HG03175 (cell line): ENCODE results near the gene MYL12B.
A peak's percentile ranks its signal among the peaks of the same experiment; 100 is the strongest.
"Not testable (repeated sequence)": the region's sequence is repeated elsewhere in the genome, so short reads cannot be mapped to it uniquely, and the experiment has no call there.

ENCODE experiments used
- ATAC-seq: cut with Tn5 transposase; IDR thresholded peaks from one replicate; pipeline ENCODE4 v1.9.1; 2021; ENCODE audit warnings: mild to moderate bottlenecking, moderate library complexity; ENCODE audit not compliant: unreplicated experiment

The MYL12B gene

DNA sequence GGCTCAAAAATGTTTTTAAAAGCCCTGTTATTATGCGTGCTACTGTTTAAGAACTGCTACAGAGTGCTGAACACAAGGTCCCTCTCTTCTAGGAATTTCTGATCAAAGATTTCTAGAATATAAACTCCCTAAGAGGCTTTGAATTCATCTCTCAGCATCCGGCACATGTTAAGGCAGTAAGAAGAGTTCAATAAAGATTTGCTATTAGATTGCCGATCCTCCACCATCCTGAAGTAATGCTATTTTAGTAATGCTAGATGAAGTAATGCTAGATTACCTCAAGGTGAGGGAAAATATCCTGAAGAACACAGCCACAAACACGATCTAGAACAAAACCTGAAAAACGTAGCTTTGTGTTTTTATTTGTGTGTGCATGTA, 949 bp upstream of the MYL12B start:
- ATAC-seq, result no peak

DNA sequence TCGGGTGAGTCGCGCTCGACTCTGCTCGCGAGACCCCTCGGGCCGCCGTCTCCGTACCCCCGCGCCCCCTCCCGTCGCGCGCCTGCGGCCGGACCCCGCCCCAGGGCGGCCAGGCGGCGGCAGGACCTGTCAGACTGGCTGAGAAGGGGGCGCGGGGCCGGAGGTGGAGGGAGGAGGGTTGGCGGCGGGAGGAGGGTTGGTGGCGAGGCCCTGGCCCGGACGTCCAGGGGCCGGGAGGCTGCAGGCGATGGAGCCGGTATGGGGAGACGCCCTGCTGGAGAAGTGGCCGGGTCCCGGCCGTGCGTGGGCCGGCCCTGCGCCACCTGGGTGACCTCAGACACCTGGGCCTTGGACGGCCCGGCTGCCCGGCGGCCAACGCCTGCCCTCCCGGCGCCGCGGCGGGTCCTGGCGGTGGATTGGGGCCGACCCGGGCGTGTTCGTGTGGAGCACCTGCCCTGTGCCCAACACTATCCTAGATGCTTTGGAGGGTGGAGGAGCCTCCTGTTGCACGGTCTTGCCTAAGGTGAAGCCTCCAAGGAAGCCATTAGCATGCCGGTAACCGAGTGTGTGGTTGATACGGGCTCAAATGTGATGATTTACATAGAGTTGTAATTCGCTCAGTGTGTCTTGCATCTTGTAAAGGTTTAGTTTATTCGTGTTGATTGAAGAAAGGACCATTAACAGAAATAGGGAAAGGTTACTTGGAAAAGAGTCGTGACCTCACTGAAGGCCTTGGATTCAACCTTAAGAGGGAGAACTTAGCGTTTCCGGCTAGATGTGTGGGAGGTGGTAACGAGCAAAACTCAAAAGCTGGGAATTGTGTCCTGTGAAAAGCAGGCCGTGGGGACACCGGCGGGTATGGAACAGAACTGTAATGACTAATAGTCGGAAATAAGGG, 550 bp downstream of the MYL12B start:
- ATAC-seq, result peak; percentile 37

DNA sequence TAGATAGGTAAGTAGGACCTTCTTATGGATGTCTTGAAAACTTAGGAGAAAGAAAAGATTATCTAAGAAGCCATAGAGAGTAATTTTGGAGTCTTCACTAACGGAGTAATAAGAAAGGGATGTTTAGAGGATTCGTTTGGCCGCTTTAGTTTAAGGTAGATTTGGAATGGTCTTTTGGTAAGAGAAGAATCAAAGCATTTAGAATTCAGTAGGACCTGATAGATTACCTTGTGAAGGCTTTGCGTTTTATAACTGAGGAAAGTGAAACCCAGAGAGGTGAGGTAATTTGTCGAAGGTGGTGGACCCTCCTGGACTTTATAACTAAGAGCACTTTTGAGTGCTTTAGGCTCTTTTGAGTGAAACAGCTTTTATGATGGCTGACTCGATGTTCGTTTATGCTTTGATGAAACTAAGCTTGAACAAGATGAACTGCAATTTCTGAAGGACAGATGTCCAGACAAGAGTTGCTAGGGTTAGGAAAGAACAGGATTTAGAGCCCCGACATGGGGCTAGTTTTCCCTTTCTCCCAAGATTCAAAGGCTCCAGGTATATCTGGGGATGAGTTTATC, 1.3 kb downstream of the MYL12B start:
- ATAC-seq, result no peak

GRCh38 chr18:3264362-3264761, 2.4 kb downstream of the MYL12B start:
- ATAC-seq, result no peak

DNA sequence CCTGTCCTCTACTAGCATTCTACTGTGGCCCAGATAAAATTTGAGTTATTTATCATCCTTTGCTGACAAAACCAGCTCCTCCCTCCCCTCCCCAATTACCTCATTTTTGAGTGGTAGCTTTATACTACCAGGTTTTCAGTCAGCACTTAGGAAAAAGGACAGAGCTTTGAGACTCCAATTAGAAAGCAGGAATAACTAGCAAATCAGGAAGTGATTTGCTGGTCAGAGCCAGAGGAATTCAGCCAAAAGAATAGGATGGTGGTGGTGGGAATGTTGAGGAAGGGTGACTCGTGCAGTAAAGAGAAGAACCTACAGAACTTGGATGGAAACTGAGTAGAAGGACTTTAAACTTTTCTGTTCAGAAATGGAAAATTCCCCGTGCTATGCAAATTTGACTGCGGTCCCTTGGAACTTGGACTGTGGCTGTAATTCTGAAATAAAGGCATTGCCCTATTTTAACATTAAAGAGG, 3.7 kb downstream of the MYL12B start:
- ATAC-seq, result no peak

DNA sequence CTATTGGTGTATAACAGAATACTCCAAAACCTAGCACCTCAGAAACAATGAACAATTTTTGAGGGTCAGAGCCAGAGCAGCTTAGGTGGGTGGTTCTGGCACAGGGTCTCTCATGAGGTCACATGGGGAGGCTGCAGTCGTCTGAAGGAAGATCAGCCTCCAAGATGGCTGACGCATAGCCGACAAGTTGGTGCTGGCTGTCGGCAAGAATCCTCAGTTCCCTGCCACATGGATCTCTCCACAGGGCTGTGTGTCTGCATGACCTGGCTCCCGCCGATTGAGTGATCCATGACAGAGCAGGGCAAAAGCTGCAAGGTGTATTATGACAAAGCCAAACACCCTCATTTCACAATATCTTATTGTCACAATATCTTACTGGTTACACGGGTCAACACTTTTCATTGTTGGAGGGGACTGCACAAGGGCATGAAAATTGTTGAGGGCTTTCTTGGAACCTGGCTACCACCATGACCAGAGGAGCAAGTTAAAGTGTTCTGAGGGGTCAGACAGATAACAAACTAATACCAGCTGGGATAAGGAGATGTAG, 4.2 kb downstream of the MYL12B start:
- no peak for ATAC-seq

DNA sequence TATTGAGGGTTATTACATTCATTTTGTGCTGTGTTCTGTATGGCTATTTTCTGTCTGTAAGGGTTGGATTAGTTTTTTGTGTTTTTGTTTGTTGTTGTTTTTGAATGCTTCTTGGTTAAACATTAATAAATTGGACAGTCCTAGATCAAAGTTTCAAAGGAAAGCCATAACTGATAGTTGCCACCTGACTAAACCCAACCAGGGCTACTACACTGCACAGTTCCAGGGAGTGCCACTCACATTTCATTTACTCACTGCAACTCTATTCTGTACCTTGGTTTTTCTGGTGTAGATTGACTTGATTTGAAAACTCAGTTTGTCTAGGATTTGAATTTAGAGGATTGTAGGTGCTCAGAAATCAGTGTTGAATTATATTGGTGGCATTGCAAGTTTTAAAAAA, 6.4 kb downstream of the MYL12B start:
- no peak for ATAC-seq

DNA sequence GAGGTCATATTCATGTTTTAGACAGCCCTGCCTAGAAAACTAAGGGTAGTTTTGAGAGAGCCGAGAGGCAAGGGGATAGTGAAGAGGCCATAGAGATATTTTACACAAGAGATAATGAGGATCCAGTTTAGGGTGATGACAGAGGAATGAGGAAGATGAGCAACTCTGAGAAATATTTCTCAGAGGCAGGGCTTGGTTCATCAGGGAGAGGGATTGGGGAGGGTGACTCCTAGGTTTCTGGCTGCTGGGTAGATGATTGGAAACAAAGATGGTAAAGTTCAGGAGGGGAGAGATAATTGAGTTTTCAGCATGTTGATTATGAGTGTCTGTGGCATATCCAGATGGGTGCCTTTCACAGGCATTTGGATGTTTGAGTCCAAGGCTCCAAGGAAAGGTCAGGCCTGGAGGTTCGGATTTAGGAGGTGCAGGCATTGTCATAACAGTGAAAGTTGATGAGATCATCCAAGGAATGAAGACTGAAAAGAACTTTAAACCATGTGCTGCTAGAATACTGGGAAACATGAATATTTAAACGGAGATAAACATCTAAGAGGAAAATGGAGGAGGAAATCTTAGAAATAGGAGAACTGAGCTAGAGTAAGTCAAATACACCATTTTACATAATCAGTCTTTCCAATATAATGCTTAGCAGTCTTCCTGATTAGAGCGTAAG, 7.4 kb downstream of the MYL12B start:
- ATAC-seq, result no peak

- no peak for ATAC-seq
These were observed 8.0 kb downstream of the MYL12B start for GRCh38 chr18:3269914-3270299.

- ATAC-seq, result no peak
These were observed 11.1 kb downstream of the MYL12B start for GRCh38 chr18:3273042-3273441.

DNA sequence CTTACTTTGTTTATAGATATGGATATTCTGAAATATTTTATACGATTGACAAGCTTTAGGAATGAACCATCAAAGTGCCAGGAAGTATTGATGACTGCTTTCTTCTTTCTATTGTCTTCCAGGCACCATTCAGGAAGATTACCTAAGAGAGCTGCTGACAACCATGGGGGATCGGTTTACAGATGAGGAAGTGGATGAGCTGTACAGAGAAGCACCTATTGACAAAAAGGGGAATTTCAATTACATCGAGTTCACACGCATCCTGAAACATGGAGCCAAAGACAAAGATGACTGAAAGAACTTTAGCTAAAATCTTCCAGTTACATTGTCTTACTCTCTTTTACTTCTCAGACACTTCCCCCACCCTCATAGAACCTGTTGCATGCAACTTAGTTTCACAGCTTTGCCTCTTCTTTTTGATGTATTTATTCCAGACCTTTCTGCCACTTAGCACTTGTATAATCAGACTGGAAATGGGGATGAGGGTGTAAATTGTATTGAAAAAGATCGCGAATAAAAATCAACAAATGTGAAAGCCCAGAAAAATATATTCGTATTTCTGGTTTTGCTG, 15.8 kb downstream of the MYL12B start:
- not testable (repeated sequence) for ATAC-seq

DNA sequence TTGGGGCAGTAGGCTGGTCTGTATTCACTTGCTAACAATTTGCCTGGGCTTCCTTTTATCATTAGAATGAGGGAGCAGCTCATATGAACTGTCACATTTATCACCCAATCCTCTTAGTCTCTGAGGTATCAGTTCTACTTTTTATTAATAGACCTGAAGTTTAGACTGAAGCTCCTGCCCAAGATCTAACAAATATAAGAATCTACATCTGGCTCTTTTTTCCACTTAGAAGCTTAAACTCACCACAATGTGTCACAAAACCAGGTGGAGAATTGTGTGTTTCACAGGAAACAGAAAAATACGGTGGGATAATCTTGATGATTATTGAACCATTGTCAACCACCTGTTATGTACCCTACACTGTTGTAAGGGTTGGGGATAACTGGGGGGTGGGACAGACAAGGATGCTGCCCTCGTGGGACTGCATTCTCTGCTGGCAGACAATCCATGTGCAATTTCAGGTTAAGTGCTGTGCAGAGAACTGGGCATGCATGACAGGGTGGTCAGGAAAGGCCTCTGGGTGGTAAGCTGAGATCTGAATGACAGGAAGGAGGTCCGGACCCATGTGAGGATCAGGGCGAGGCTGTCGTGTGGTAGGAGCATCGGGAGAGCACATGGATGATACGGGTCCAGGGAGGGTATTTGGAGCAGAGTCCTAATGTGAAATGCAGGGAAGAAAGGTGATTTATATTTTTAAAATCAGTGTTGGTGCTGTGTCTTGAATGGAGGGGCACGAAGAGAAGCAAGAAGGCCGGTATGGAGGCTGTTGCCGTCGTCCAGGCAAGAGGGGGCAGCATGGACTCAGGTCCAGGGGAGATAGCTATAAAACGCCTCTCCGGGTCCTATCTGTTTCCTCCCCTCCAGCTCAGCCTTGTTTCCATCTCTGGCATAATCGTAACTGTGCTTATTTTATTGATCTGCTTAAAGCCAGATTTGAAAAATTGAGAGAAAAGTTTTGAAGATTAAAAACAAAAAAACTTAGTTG, 17.6 kb downstream of the MYL12B start:
- ATAC-seq, result peak; percentile 86

GRCh38 chr18:3281456-3282400, 19.8 kb downstream of the MYL12B start:
- ATAC-seq, result no peak

DNA sequence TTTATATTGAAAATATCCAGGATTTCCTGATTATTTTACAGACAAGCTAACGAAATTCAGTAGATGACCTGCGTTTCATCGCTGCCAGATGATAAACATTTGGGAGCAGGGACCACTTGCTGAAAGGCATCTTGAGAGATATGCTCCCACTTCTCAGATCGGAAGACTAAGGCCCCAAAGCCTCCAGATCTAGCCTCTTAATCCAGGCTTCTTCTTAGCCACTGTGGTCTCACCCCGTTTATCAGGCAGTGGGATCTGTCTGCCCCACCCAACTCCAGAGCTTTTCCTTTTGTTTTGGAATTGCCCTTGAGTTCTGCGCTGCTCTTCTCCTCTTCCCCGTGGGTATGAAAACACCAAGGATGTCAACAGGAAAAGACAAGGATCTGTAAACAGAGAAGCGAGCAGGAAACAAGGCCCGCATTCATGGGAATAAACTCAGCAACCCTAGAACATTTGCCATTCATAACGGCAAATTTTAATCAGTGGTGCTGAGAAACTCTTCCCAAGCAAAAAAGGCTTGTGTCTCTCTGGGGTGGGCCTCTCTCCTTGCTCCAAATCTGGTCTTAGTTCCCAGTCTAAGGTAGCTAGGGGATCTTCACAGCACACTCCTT, 21.4 kb downstream of the MYL12B start:
- no peak for ATAC-seq

DNA sequence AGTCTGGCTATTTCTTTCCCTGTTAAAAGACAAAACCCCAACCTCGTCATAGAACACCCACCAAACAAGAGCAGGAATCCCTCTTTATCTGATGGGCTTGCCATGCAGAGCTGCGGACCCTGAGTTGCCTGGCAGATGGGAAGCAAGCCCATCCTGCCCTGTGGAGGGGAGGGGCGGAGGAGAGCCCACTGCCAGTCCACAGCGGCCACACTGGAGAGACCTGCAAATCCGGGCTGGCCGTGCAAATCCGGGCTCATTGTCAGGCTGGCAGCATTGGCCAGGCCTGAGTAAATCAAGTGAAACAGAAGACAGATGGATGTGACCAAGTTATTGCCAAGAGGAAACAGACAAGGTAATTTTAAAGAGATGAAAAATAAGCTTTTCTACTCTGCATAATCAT, 22.0 kb downstream of the MYL12B start:
- ATAC-seq, result no peak

- no peak for ATAC-seq
These were observed 22.6 kb downstream of the MYL12B start for GRCh38 chr18:3284501-3284900.

GRCh38 chr18:3286159-3286558, 24.2 kb downstream of the MYL12B start:
- ATAC-seq, result no peak

DNA sequence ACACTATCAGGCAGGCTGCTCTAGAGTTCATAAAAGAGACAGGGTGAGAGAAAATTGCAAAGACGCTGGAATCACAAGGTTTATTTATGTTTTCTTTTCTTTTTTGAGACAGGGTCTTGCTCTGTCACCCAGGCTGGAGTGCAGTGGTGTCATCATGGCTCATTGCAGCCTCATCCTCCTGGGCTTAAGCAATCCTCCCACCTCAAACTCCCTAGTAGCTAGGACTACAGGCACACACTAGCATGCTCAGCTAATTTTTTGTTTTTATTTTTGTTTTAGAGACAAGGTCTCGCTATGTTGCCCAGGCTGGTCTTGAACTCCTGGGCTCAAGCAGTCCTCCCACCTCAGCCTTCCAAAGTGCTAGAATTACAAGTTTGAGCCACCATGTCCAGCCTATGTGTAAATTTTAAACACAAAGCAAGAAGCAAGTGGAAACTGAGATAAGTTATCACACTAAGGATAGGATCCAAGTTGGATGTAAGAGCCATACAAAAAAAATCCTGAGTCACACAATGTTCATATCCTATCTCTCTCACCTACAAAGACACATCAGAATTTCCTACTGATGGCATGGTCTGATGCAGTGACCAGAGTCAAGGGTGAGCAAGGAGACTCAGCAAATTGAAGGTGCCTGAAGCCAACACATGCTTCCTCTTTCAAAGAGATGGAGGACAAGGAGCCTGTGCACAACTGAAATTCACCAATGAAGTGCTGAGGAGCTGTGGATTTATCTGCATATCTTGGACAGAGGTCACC, 31.4 kb downstream of the MYL12B start:
- no peak for ATAC-seq
